NCI-H128 (cell line): ENCODE measurements around the gene SCN4B.
"Not testable (repeated sequence)": the region's sequence is repeated elsewhere in the genome, so short reads cannot be mapped to it uniquely, and the experiment has no call there.

ENCODE experiments used
- DNase-seq: peaks from one replicate; lab custom pipeline; 2025; ENCODE audit not compliant: unreplicated experiment; lab: John Stamatoyannopoulos, UW

Gene SCN4B, protein sequence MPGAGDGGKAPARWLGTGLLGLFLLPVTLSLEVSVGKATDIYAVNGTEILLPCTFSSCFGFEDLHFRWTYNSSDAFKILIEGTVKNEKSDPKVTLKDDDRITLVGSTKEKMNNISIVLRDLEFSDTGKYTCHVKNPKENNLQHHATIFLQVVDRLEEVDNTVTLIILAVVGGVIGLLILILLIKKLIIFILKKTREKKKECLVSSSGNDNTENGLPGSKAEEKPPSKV

DNA sequence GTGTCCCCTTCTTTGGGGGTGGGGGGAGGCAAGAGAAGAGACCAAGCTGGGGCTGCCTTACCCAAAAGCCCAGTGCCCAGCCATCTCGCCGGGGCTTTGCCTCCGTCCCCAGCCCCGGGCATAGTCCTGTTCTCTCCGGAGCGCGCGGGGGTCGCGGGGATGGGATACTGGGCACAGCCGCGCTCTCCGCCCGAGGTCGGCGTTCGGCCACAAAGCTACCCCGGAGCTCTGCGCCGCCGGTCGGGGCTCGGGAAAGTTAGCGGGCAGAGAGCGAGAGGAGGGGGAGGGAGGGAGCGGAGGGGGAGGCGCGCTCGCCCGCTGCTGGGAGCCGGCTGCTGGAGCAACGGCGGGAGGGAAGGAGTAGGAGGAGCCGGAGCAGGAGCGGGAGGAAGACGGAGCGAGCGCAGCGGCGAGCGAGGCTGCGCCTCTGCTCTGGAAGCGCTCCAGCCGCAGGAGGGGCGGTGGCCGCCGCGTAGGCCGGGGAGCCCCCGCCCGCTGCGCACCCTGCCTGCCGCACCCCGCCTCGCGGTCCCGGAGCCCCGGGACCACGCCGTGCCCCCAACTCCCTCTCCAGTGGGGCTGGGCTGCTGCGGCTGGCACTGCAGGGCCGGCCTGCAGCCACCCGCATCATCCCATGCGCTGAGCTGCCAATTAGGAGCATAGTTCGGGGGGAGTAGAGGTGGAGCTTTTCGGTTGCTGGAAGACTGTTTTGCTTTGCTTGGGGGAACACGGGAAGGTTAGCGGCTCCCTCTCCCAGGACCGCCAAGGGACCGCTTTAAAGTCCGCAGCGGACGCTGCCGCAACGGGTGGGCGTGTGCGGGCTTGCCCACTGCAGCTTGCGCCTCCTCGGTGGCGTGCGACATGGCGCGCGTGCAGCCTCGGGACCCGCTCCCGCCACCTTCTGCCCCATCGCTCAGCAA lies at the start of gene SCN4B:
Gene SCN4B, minus strand, starts transcription at position 272 of the 920 bp plus-strand sequence. Its CDS starts 150 bp downstream, at position 122.
- DNase-seq: no peak

DNA sequence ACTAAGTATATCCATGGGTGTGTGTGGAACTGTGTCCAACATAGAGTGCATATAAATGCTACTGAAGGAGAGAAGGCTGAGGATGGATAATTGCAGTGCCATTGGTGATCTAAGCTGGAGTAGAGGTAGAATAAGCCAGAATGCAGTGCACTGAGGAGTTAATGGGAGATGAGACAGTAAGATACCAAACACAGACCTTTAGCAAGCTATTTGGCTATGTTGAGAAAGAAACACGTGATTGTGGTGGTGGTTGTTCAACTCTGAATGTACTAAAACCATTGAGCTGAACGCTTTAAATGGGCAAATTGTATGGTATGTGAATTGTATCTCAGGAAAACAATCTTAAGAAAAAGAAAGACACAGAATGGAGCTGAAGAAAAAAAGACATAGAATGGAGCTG lies 49.3 kb upstream of the SCN4B start:
- DNase-seq: no peak

DNA sequence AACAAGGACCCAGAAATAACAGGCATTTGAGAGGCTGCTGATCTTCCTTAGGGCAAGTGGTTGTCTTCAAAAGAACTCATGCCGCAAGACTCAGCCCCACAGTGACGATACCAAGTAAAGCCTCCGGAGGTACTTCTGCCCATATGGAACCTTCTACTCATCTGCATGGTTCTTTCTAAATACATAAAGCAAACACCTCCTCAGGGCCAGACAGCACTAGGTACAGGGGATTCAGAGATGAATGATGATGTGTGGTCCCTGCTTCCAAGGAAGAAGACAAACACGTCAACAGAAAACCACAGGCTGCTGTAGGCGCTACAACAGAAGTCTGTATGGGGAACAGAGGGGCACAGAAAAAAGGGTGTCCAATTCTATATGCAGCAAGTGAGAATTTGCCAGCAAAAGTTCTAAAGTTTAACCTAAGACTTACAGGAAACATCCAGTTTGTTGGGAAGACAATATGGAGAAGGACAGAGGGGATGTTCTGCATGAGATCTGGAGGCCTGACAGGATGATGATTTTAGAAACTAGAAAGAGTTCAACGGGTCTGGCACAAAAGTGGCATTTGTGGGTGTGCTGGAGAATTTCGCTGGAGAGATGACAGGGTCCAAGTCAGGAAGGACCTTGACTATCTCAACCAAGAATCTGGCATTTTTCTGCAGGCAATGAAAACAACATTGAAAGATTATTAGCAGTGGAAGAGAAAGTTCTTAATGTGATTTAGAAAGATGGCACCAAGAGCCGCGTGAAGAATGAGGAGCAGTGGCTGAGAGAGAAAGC lies 48.5 kb upstream of the SCN4B start:
- no peak for DNase-seq

DNA sequence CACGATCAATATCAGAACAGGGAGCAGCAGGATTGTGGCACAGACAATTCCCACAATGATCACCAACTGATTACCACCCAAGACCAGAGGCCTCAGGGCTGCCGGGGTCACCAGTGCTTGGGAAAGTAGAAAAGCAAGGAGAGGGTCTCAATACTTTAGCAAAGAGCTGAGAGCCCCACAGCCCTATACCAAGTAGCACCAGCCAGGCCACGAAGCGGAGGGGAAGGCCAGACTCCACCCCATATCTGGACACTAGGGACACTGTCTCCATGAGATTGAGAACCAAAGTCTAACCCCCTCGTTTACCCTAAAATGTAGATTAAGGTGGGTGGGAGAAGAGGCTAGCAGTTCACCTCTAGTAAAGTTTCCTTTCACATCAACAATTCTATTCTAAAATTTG lies 47.9 kb upstream of the SCN4B start:
- DNase-seq: no peak

DNA sequence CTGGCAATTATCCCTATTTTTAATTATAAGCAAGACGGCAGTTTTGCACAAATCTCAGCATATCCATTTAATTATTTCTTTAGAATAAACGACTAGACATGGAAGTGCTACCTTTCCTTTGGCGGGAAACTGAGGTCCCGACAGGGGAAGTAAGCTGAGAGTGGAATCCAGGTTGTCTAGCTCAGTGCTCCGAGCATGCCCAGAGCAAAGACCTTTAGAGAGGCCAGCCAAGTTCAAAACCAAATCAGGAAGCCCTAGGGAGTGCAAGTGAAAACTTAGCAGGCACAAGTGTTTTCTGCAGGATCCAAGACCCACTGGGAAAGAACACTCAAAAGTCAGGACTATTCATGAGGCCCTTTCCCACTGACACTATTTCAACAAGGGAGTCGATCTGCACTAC lies 46.5 kb upstream of the SCN4B start:
- no peak for DNase-seq

DNA sequence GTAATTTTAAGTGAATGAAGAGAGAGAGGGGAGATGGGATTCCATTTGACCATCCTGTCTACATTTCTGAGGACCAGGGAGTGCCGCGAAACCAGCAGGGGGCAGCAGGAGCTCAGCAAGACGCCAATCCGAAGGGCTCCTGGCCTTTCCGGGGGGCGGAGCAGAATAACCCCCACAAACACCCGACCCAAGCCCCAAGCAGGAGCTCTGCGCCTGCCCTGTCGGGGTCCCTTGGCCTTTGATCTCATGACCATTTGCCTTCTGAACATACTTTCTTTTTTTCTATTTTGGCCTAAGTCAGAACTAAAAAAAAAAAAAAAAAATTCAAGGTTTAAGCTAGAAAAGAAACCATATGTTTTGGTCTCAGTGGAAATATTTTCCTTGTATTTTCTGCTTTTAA lies 45.7 kb upstream of the SCN4B start:
- no peak for DNase-seq

DNA sequence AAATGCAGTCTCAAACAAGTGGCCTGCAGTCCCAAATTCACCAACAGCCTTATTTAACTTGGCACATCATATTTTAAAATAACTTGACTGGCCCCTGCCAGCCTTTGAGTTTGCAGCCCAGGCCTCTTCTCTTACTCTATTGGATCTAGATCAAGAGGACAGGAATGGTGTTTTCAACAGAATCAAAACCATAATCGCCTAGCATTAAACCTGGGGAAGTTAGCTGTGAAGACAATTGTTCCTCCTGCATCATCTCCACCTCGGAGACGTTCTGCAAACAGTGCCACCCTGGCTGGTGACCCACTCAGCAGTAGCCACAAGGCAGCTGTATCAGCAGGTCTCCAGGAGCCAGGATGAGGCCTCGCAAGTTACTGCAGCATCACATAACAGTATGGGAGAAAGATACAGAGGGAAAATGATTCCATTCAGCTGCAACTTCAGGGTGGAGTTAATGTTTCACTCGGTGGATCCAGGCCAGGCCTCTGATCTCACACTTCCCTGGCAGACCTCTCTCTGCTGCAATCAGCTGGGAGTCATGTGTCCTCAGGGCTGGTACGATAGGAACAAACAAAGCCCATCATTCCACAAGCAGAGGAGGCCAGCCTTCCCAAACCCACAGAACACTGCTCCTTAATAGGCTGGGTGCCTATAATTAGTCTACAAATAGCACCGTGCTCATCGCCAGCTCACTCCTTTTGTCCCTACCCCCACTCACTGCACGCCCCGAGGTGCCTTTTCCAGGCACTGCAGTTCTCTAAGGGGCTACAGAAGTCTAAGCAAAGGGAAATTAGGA lies 42.4 kb upstream of the SCN4B start:
- DNase-seq: no peak

DNA sequence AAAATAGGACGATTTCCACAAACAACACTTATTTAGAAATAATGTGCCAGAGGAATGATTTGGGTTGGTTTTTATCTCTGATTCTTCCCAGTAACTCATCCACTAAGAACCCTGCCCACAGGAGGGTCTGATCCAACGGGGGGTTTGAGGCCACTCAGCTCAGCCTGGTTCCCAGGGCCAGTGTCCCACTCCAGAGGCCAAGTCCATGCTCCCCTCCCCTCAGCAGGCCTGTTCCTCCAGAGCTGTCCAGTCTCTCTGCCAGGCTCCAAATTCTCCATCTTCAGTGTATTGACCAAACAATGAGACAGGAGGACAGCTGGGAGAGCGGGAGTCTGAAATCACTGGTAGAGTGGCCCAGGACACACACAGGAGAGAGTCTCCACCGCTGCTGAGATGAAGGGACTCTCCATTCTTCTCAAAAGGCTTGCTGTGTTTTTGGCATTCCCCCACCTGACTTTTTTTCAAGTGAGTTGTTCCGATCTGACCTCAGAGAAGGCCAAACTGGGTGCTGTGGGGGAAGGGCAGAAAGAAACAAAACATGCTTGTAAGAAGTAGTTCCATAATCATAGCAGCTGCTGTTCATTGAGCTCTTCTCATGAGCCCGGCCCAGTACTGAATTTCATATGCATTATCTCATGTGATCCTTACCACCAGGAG lies 41.4 kb upstream of the SCN4B start:
- no peak for DNase-seq

DNA sequence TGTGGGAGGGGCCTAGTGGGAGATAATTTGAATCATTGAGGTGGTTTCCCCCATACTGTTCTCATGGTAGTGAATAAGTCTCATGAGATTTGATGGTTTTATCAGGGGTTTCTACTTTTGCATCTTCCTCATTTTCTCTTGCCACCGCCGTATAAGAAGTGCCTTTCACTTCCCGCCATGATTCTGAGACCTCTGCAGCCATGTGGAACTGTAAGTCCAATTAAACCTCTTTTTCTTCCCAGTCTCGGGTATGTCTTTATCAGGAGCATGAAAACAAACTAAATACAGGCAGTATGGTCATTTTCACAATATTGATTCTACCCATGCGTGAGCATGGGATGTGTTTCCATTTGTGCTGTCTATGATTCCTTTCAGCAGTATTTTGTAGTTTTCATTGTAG lies 40.2 kb upstream of the SCN4B start:
- not testable (repeated sequence) for DNase-seq

DNA sequence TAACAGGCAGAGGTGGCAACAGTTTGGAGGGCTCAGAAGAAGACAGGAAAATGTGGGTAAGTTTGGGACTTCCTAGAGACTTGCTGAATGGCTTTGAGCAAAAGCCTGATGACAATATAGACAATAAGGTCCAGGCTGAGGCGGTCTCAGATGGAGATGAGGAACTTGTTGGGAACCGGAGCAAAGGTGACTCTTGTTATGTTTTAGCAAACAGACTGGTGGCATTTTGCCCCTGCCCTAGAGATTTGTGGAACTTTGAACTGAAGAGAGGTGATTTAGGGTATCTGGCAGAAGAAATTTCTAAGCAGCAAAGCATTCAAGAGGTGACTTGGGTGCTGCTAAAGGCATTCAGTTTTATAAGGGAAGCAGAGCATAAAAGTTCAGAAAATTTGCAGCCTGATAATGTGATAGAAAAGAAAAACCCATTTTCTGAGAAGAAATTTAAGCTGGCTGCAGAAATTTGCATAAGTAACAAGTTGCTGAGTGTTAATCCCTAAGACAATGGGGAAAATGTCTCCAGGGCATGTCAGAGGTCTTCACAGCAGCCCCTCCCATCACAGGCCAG lies 38.4 kb upstream of the SCN4B start:
- not testable (repeated sequence) for DNase-seq

DNA sequence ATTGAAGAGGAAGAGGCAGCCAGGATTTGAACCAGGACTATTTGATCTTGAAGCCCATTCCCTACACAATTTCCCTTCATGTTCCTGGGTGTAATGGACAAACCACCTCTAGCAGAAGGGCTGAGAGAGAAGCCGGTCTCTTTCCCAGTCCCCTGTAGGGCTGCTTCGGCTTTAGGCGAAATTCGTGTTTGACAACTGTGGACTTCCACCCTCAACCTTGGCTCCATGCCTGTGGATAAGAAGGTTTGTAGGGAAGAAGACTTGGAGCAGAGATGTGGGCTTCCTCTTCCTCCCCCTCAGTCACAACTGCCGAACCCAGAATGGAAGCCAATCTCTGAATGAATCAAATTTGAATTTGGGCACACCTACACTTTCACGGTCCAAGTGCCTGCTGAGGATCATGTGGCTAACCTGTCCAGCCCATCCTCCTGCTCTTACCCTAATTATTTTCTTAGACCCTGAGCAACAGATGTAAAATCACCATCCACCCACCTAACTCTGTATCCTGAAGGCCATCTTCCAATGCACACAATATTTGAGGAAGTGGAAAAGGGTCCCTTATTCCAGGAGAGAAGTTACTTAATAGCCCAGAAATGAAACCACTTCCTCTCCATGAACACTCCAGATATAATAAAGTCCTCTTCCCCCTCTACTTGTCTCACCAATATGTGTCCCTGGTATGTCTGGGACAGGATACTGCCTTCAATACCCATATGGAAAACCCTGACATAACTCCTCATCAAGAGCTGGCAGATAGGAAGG lies 33.9 kb upstream of the SCN4B start:
- DNase-seq: no peak

DNA sequence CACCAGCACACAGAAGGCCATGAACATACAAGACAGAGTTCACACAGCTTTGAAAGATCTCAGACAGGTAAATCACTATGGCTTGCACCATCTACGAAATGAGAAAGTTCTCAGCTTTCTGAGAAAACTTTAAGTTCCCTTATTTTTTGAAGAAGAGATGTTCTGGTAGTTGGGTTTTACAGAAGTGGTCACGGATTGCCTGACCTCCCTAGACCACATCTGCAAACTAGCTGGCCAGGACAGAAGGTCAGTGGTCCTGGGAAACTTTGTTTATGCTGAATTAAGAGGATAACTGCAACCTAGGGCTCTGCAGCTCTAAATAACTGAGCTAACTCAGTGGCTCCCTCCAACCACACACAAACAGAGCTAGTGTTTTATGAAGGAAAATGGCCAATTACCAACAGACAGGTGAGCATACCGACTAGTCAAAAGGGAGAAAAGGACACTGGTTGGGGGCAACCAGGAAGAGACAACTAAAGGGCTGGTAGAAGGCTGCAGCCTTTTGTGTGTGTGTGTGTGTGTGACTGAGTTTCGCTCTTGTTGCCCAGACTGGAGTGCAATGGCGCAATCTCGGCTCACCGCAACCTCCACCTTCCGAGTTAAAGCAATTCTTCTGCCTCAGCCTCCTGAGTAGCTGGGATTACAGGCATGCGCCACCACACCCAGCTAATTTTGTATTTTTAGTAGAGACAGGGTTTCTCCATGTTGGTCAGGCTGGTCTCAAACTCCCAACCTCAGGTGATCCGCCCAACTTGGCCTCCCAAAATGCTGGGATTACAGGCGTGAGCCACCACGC lies 32.4 kb upstream of the SCN4B start:
- no peak for DNase-seq

DNA sequence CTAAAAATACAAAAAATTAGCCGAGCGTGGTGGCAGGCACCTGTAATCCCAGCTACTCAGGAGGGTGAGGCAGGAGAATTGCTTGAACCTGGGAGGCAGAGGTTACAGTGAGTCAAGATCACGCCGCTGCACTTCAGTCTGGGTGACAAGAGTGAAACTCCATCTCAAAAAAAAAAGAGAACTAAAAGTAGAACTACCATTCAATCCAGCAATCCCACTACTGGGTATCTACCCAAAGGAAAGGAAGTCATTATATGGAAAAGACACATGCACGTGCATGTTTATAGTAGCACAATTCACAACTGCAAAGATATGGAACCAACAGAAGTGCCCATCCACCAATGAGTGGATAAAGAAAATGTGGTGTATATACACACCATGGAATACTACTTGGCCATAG lies 31.1 kb upstream of the SCN4B start:
- DNase-seq: not testable (repeated sequence)

DNA sequence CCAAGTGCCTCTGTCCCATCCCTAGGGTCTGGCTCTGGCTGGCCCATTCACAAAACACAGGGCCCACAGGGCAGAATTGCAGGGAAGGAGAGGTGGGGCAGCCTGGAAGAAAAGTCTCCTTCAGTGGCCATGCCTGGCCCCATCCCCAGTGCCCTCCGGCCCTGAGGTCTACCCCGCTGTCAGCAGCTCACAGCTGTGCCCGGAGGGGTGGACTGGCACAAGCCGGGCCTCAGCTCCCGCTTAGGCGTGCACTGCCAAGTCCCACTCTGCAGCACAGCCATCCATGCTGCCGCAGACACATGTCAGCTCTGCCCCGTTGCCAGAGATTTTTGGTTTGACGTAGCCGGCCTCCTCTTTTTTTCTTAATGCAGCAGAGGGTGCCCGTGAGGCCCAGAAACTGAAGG lies 27.7 kb upstream of the SCN4B start:
- no peak for DNase-seq

DNA sequence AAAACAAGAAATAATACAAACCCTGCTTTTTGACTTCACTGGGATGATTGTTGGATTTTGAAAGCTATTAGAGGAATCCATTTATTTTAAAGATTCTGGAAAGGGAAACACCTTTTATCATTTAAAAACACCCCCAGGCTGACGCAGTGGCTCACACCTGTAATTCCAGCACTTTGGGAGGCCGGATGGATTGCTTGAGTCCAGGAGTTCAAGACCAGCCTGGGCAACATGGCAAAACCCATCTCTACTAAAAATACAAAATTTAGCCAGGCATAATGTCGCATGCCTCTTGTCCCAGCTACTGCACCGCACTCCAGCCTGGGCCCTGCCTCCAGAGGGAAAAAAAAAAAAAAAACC lies 24.1 kb upstream of the SCN4B start:
- DNase-seq: no peak

DNA sequence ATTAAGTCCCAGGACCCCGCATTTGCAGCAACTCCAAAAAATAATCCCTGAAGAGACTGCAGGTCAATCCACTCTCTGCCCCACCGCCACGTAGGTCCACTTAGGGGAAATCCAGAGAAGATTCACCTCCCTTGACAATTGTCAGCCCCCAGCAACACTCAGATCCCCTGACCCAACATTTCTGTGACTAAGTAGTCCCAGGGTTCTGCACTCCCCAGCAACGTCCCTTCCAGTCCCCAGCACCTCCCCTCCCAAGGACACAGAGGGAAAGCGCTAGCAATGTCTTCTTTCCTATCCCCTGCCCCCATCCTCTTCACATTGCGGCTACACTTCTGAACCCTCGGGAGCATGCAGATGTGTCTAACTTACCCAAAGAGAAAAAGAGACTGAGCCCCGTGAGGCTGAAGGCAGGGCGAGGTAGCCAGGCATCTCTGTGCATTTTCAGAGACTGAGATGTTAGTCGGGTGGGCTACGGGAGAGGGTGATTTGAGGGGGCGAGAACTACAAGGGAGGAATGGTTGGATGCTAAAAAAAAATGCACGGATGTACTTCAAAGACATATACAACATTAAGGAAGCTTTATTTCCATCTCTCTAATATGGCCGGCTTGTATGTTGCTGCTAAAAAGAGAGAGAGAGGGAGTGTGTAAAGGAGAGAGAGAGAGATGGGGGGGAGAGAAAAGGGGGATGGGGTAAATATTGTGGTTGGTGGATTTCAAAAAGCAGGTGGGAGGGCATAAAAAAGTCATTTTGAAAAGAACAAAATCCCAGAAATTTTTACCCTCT lies 23.6 kb upstream of the SCN4B start, which contains the start of gene SCN2B:
Gene SCN2B, minus strand, starts transcription at position 647 of the 785 bp plus-strand sequence. Its CDS starts 208 bp downstream, at position 439.
- no peak for DNase-seq
